Measurements from ENCODE around the gene SCN4A.

DNA sequence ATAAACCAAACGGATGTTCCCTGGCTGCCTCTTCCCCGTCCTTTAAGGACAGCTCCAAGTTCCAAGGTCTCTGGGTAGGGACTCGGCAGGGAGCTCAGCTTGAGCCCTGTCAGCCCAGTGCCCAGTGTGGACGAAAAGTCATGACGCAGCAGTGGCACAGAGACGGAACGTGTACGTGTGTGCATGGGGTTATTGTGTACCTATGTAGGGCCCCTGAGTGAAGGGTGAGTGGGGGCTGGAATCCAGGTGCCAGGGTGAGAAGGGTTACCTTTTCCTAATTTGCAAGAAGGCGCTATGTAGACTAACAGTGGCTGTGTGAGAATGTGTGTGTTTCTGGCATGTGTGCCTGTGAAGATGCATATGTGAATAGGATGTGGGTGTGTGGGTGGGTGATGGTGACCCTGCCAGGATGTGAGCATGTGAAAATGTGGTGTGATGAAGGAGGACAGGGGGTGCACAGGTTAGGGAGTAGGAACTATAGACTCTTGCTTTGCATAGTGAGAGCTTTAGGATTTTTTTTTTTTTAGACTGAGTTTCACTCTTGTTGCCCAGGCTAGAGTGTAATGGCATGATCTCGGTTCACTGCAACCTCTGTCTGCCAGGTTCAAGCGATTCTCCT lies 6.0 kb downstream of the SCN4A start:
- no peak for TF ChIP-seq POLR2A (IDR thresholded peaks at IDR 0.05)
- TF ChIP-seq, protein P1, sequence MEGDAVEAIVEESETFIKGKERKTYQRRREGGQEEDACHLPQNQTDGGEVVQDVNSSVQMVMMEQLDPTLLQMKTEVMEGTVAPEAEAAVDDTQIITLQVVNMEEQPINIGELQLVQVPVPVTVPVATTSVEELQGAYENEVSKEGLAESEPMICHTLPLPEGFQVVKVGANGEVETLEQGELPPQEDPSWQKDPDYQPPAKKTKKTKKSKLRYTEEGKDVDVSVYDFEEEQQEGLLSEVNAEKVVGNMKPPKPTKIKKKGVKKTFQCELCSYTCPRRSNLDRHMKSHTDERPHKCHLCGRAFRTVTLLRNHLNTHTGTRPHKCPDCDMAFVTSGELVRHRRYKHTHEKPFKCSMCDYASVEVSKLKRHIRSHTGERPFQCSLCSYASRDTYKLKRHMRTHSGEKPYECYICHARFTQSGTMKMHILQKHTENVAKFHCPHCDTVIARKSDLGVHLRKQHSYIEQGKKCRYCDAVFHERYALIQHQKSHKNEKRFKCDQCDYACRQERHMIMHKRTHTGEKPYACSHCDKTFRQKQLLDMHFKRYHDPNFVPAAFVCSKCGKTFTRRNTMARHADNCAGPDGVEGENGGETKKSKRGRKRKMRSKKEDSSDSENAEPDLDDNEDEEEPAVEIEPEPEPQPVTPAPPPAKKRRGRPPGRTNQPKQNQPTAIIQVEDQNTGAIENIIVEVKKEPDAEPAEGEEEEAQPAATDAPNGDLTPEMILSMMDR (IDR thresholded peaks at IDR 0.05) = no peak

All from tibial nerve (tissue), 3 donors.